Measurements from ENCODE around the gene KCNJ5.
"Not testable (repeated sequence)": the region's sequence is repeated elsewhere in the genome, so short reads cannot be mapped to it uniquely, and the experiment has no call there.

Gene KCNJ5

GRCh38 chr11:128907585-128907984 lies 16.4 kb downstream of the KCNJ5 start:
- H3K4me3 ChIP-seq (ENCODE audit: low read length) = no peak overlapping the region
- TF ChIP-seq ZNF274 (IDR thresholded peaks at IDR 0.05; ENCODE audit: low read depth, low read length) = no peak

GRCh38 chr11:128908391-128909246 lies 17.5 kb downstream of the KCNJ5 start:
- no peak for TF ChIP-seq ZNF274 (IDR thresholded peaks at IDR 0.05; ENCODE audit: low read depth, low read length)
- H3K4me3 ChIP-seq (ENCODE audit: low read length) = no peak overlapping the region

- no peak overlapping the region for H3K4me3 ChIP-seq (ENCODE audit: low read length)
- no peak for TF ChIP-seq ZNF274 (IDR thresholded peaks at IDR 0.05; ENCODE audit: low read depth, low read length)
Measured at GRCh38 chr11:128909438-128910125, 18.4 kb downstream of the KCNJ5 start.

DNA sequence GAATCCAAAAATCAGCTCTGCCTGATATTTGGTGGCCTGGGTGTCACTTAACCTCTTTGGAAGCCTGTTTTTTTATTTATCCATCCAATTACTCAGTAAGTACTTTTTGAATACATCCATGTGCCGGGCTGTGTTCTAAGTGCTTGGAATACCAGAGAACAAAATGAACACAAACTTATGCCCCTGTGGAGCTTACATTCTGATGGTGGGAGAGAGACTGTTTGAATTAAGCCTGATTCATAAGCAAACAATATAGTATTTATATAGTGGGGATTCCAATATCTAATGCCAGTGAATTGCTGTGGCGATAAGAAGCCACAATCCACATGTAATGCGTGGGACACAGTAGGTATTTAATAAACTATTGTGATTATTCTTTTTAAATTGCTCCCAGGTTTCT lies 19.4 kb downstream of the KCNJ5 start:
- H3K4me3 ChIP-seq (ENCODE audit: low read length) = no peak overlapping the region
- no peak for TF ChIP-seq ZNF274 (IDR thresholded peaks at IDR 0.05; ENCODE audit: low read depth, low read length)

DNA sequence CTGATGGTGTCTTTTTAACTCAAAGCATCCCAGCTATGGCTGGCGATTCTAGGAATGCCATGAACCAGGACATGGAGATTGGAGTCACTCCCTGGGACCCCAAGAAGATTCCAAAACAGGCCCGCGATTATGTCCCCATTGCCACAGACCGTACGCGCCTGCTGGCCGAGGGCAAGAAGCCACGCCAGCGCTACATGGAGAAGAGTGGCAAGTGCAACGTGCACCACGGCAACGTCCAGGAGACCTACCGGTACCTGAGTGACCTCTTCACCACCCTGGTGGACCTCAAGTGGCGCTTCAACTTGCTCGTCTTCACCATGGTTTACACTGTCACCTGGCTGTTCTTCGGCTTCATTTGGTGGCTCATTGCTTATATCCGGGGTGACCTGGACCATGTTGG lies 20.1 kb downstream of the KCNJ5 start:
- TF ChIP-seq ZNF274 (IDR thresholded peaks at IDR 0.05; ENCODE audit: low read depth, low read length) = no peak

DNA sequence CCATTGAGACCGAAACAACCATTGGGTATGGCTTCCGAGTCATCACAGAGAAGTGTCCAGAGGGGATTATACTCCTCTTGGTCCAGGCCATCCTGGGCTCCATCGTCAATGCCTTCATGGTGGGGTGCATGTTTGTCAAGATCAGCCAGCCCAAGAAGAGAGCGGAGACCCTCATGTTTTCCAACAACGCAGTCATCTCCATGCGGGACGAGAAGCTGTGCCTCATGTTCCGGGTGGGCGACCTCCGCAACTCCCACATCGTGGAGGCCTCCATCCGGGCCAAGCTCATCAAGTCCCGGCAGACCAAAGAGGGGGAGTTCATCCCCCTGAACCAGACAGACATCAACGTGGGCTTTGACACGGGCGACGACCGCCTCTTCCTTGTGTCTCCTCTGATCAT lies 20.5 kb downstream of the KCNJ5 start:
- TF ChIP-seq ZNF274 (IDR thresholded peaks at IDR 0.05; ENCODE audit: low read depth, low read length) = no peak
- H3K4me3 ChIP-seq (ENCODE audit: low read length) = no peak overlapping the region

More for the DNA sequence above, 20.1 kb downstream of the KCNJ5 start:
- H3K4me3 ChIP-seq (ENCODE audit: low read length) = no peak overlapping the region

DNA sequence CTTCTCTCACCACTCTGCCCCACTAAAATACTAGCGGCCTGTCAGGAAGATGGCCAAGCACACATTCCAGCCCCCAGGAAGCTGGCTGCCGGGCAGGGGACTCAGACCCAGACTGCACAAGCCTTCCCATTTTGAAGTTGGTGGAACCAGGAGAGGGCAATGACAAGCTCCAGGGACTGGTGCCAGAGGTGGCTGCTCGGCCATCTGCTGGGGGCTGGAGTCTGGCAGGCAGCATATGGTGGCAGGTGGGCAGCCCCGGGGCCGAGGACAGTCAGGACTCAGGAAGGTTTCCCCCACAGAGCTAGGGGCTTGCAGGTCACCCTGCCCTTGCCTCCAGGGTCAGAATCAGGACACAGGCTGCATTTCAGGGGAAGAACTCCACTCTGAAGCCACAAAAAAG lies 22.6 kb downstream of the KCNJ5 start:
- no peak for TF ChIP-seq ZNF274 (IDR thresholded peaks at IDR 0.05; ENCODE audit: low read depth, low read length)
- no peak overlapping the region for H3K4me3 ChIP-seq (ENCODE audit: low read length)

DNA sequence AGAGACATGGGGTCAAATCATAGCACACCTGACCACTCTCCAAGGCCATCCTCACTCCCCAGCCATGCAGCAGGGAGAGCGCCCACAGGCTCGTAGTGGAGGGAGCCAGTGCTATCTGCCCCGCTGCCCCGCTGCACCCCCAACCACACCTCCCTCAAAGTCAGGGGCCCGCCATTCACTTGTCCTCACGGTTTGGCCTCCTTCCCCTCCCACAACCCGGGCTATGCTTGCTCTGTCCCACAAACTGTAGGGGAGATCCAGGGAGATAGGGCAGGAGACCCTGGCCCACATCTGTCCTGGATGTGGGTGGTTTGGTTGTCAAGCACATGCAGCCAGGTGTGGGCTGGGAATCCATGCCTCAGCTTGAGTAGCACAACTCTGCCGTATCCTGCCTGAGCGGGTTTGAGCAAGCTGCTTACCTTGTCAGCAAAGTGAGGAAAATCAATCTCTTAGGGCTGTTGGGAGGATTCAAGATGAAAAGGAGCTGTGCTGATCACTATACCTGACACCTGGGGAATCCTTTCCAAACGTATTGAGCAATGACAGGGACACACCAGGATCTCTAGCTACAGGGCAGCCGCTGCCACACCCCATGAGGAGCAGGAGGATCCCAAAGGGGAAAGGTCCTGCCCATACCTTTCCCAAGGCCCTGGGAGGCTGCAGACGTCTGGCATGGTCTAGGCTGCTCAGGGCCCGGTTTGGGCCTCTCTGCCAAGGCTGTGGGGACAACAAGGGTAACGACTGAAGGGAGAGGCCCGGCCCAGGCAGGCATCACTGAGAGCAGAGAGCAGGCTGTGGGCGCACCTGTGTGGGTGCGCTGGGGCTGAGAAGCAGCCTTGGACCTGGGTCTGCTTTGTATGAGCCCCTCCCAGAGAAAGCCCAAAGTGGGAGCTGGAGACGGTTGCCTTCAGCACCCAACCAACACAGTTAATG lies 23.3 kb downstream of the KCNJ5 start:
- H3K4me3 ChIP-seq (ENCODE audit: low read length) = no peak overlapping the region
- TF ChIP-seq ZNF274 (IDR thresholded peaks at IDR 0.05; ENCODE audit: low read depth, low read length) = no peak

GRCh38 chr11:128915149-128915521 lies 24.0 kb downstream of the KCNJ5 start:
- no peak overlapping the region for H3K4me3 ChIP-seq (ENCODE audit: low read length)
- no peak for TF ChIP-seq ZNF274 (IDR thresholded peaks at IDR 0.05; ENCODE audit: low read depth, low read length)

GRCh38 chr11:128916037-128916572 lies 24.9 kb downstream of the KCNJ5 start:
- no peak for TF ChIP-seq ZNF274 (IDR thresholded peaks at IDR 0.05; ENCODE audit: low read depth, low read length)
- H3K4me3 ChIP-seq (ENCODE audit: low read length) = no peak overlapping the region

DNA sequence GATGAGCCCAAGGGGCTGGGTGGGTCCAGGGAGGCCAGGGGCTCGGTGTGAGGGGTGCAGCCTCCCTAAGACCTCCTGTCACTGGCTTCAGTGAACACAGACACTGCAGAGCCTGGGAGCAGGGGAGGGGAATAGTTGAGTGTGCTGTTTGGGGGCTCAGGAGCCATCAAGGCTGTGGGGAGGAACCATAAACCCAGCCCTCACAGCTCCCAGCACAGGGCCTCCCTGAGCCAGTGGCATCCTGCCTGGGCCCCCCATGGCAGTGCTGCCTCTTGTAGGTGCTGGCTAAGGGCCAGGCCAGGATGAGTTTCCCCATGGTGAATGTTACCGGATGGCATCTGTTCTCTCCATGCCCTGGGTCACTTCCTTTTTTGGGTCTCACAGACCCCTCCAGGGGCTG lies 25.5 kb downstream of the KCNJ5 start:
- TF ChIP-seq ZNF274 (IDR thresholded peaks at IDR 0.05; ENCODE audit: low read depth, low read length) = no peak
- no peak overlapping the region for H3K4me3 ChIP-seq (ENCODE audit: low read length)

DNA sequence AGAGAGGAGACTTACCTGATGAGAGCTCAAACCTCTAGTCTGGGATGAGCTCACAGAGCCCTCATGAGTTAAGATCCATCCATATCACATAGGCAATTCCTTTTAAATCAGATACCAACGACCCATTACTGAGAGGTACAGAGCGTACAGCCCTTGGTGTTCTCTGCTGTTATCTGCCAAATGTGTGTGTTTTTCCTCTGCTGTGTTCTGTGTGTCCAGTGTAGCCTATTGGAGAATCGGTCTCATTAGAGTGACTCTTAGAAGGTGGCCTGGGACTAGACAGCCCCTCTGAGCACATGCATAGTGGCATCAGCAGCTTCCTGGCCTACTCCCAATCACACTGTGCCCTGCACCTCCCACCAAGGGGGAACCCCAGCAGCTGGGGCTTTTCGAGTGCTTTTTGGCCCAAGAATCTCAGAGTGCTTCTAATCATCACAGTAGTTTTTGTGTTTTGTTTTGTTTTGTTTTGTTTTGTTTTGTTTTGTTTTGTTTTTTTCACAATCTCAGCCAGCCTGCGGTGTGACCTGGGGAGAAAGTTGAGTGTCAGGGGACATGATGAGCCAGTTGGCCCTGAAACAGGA lies 26.1 kb downstream of the KCNJ5 start:
- no peak overlapping the region for H3K4me3 ChIP-seq (ENCODE audit: low read length)
- TF ChIP-seq ZNF274 (IDR thresholded peaks at IDR 0.05; ENCODE audit: low read depth, low read length) = no peak

DNA sequence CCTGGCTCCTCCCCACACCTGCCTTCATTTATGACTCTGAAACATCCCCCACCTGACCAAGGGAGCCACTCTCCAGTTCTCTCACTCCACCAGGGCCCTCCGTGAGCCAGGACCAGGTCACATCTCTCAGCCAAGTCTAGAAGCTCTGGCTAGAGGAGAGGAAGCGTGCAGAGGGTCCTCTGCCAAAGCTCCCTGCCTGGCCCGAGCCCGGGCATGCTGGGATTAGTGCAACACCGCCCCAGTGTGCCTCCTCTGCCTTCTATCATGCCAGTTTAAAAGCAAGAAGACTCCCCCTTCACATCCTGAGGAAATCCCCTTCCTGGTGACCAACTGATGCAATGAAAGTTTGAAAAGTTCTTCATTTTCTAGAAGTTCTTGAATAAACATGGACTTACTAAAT lies 28.1 kb downstream of the KCNJ5 start:
- no peak overlapping the region for H3K4me3 ChIP-seq (ENCODE audit: low read length)
- TF ChIP-seq ZNF274 (IDR thresholded peaks at IDR 0.05; ENCODE audit: low read depth, low read length) = no peak

- not testable (repeated sequence) for H3K4me3 ChIP-seq (ENCODE audit: low read length)
Measured at GRCh38 chr11:128919635-128920034, 28.5 kb downstream of the KCNJ5 start.

Data from GM08714 (cell line).